Activated CD8-positive, alpha-beta memory T cell treated with anti-CD3 and anti-CD28 coated beads for 48 hours (primary cell): ENCODE data around the gene C12orf42.

Experiments
- DNase-seq, 3 experiments: peaks; one replicate each; pipeline ENCODE4 v3.0.0-alpha.2; 2020; ENCODE audit warnings: low read depth in 2 of 3, low spot score in 2 of 3

The C12orf42 gene

DNA sequence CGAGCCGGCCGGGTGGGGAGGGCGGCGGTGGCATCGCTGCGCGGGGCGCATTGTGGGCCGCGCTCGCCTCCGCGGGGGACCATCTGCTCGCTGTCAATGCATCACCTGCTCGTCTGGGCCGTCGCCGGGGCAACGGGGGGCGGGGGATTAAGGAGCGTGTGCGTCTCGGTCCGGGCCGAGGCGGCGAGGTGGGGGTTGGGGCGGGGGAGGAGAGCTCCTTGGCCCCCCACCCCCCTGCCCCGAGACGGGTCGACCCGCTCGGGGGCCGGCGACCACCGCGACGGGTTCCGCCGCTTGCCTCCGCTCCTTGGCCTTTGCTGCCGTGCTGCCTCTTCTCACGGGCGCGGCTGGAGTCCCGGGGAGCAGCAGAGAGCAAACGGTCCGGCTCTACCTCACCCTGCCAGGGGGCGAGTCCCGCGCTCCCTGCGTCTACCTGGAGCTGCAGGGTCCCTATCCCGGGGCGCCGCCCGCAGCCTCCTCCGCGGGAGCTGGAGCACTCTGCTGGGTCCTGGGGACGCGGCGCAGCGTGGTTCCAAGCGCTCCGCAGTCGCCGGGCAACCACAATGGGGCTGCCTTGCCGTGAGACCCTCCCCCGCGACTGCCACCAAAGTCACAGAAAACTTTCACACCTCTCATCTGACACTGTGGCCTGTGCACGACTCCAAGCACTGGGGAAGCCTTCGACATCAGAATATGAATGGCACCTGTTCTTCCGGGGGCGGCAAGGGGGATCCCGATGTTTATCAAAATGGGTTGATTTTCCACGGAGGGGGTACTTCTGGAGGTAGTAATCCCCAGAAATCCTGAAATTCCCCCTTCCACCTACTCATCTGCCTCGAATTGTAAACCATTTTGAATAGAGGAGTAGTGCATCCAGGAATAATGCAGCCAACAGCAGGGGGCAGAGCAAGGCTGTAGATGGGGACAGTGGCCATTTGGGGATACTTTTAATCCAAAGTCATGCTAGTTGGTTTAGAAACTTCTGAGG, at the start of gene C12orf42:
TSS of gene C12orf42 (minus strand) at position 500 of the 988 bp plus-strand sequence. CDS start 17,542 bp downstream, outside the sequence.
- DNase-seq: no peak

- DNase-seq: no peak
Observed at GRCh38 chr12:103542078-103542477, 46.3 kb upstream of the C12orf42 start.

DNA sequence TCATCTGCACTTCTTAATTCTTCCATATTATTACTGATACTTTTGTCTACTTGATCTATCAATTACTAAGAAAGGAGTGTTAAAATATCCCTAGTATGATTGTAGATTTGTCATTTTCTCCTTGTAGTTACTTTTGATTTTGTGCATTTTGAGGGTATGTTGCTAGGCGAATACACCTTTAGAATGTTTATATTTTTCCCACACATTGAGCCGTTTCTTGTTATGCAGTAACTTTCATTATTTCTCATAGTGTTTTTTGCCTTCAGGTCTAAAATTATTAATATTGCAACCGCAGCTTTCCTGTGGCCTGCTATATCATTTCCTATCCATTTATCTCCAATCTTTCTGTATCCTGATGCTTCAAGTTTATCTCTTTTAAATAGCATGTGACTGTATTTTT, 44.6 kb upstream of the C12orf42 start:
- DNase-seq: no peak

DNA sequence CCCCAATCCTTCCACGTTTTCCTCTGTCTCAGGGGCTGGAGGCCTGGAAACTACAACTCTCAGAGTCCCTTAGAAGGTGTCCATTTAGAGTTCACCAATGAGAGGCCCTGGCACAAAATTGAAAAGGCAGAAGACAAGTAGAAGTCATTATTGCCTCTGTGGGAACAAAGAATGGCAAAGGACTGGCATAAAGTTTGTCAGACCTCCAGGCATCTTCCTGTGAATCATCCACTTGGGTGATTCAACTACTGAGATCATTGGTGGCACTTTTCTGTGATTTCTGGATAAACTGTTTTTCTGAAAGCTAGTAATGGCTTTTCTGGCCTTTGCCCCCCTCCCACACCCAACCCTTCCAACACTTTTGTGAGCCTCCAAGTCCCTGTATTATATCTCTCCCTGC, 42.6 kb upstream of the C12orf42 start:
- no peak for DNase-seq

- no peak for DNase-seq
Observed at GRCh38 chr12:103530307-103531066, 34.7 kb upstream of the C12orf42 start.

DNA sequence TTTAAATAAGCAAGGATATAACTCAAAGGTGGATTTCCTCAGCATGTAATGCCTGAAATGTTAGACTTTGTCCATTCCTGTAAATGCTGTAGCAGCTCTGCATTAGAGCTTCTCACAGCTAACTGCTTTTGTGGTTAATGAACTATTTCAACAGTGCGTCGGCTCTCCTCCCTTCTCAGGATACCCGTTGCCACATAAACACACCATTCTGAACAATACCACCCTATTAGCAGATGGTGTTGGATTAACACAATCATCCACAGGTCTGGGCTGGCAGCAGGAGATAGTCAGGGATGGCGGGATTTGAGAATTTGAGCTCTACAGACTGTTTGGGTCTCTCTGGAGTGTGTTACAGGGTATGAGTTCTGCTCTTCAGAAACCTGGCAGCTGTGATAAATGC, 33.5 kb upstream of the C12orf42 start:
- DNase-seq: no peak

- DNase-seq: no peak
Observed at GRCh38 chr12:103524238-103524875, 28.6 kb upstream of the C12orf42 start.

DNA sequence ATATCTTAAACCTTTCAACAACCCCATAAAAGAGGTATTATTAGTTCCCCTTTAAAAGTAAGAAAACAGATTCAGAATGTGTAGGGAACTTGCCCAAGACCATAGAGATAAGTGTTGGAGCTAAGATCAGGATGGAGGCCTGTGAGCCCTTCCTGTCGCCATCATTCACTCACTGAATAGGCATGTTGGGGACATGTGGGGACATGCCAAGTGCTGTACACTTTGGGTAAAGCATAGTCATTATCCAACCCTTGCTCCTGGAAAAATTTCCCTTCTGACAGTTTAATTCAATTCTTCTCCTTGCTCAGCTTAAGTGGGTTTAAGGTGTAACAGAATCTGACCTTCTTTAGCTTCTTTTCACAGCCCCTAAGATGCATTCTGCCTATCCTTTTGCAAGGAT, 28.0 kb upstream of the C12orf42 start:
- DNase-seq: no peak

DNA sequence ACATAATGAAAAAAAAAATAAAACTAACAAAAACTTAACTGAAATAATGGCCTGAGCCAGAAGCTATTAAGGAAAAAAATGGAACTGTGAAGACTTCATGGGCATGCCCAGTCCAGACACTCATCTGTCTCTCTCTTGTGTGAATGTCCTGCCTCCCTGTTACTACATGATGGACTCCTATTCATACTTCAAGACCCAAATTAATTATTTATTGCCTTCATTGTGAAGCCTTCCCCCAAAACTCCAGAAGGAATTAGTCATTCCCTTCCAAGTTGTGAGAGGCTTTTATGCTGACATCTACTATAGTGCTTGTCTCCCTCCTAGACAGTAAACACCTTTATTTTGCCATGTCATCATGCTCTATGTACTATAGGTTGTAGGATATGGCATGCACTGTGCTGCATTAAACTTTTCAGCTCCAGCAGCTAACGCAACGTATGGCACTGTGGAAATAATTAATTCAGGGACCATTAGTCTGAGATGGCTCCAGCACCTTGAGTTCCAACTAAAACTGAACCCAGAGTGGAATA, 25.0 kb upstream of the C12orf42 start:
- DNase-seq: no peak

- no peak for DNase-seq
Observed at GRCh38 chr12:103519632-103520031, 23.9 kb upstream of the C12orf42 start.

- DNase-seq: no peak
Observed at GRCh38 chr12:103518899-103519298, 23.1 kb upstream of the C12orf42 start.

- DNase-seq: no peak
Observed at GRCh38 chr12:103517161-103517560, 21.4 kb upstream of the C12orf42 start.

DNA sequence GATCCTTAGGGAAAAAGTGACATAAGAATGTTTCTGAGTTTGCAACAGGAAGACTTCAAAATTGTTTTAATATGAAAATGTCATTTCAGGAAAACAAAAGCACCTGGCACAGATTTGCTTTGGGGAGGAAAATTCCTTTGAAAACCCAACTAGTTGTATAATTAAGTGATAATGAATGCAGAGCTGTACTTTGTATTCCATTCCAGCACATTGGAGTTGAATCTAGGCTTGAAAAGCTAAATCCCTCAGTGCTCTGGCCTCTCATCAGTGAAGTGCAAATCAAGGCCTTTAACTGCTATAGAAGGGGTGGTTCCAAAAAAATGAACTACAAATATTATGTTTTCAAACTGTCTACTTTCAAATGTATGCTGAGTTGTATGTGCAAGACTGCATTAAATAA, 19.6 kb upstream of the C12orf42 start:
- no peak for DNase-seq

DNA sequence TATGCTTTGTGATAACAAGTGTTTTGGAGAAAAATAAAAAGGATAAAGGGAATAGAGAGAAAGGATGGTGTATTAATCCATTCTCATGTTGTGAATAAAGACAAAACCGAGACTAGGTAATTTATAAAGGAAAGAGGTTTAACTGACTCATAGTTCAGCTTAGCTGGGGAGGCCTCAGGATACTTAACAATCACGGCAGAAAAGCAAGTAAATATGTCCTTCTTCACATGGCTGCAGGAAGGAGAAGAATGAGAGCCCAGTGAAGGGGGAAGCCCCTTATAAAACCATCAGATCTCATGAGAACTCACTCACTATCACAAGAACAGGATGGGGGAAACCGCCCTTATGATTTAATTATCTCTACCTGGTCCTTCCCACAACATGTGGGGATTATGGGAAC, 18.1 kb upstream of the C12orf42 start:
- no peak for DNase-seq

GRCh38 chr12:103505371-103506236, 9.8 kb upstream of the C12orf42 start:
- DNase-seq: peak in 1 of 3 experiments; percentile 38

DNA sequence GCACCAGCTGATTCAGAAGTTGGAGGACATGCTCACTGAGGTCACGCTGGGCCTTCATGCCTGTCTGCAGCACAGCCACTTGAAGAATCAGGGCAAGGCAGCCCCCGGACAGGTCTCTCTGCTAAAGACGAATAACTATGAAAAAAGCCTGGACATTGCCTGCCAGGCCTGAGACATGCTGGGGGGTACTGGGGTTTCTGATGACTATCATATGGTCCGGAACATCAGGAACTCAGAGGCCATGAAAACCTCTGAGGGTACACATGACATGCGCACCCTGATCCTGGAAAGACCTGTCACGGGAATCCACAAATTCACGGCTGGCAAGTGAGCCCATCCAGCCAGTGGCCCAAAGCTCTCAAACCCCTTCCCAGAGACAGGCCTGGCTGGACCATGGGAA, 8.8 kb upstream of the C12orf42 start:
- DNase-seq: no peak

DNA sequence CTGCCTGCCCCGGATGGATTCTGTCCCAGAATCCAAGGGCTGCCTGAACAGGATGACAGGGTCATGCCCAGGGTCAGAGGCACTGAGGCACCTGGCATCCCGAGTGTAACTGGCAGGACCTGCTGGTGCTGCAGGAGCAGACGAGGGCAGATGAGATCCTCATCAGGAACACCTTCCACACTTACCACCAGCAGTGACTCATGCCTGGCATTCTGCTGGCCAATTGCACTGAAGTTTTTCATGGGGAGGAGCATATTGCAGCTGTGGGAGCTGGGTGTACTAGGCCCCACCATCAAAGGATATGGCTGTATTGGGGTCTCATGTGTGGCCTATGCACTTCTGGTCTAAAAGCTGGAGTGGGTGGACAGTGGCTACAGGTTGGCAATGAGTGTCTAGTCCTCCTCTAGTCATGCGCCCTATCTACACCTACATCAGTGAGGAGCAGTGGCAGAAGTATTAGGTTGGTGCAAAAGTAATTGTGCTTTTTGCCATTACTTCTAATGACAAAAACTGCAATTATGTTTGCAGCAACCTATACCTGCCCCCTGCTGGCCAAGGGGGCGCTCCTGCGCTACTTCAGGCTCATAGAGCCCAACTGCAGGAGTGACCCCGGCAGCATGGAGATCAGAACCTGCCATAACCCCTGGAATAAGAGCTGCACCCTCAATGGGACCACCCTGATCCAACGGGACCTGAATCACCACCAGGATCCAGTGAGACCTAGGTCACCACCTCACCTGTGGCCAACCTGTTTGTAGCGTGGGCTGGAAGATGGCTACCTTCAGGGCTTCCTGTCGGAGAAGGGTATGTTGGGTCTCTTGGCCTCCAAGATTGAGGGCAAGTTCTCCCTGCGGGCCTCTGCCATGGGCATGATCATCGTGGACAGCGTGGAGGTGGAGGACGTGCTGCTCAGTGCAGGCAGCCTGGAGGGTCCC, 8.0 kb upstream of the C12orf42 start:
- no peak for DNase-seq

GRCh38 chr12:103501447-103501846, 5.7 kb upstream of the C12orf42 start:
- DNase-seq: no peak

DNA sequence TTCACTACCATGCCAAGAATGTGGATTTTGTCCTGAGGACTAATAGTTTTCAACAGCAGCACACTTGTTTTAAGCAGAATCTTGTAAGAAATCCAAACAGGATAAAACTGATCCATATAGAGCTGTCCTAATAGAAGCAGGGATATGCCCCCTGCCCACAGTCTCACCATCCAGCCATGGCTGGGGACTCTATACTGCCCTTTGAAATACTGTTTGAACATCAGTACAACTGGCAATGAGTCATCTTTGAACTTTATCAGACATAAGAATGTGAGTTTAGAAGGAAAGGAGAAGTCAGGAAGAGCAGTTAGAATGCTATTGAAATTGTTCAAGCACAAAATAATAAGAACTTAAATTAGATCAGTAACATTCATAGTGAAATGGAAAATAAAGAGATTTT, 3.8 kb upstream of the C12orf42 start:
- DNase-seq: no peak
